ENCODE results near the gene ZNF644. TPM values are rescaled to one million over a fixed set of nuclear protein-coding genes. Genes with fewer than 3 reads are reported as not detected.

ZNF644 gene
- total RNA-seq, 1 experiment from 2014 or later: 71.4 TPM

GRCh38 chr1:90963651-90964050 lies 58.2 kb downstream of the ZNF644 start:
- no peak overlapping the region for H3K4me3 Mint-ChIP-seq
- ATAC-seq (no peak), DNase-seq (ENCODE audit: low spot score) (no peak)
- H3K4me1 Mint-ChIP-seq: peaks cover 21% of the 10 kb centered on the region
- no peaks in the 10 kb centered on the region for H3K36me3 Mint-ChIP-seq
- no peaks in the 10 kb centered on the region for H3K27me3 Mint-ChIP-seq (ENCODE audit: low read depth)
- no peak overlapping the region; the same call in 1 of the 2 replicates for H3K27ac Mint-ChIP-seq
- no peaks in the 10 kb centered on the region for H3K9me3 Mint-ChIP-seq
- TF ChIP-seq SOX15 (CRISPR knock-in tag; IDR thresholded peaks at IDR 0.05) (no peak), ESRRA (CRISPR knock-in tag; IDR thresholded peaks at IDR 0.05; ENCODE audit: borderline replicate concordance) (no peak), PRRX2 (CRISPR knock-in tag; IDR thresholded peaks at IDR 0.05) (no peak), EMX1 (CRISPR knock-in tag; IDR thresholded peaks at IDR 0.05) (no peak), NR3C1 (CRISPR knock-in tag; conservative IDR thresholded peaks at IDR 0.05; ENCODE audit: low read depth) (no peak), ZNF317 (CRISPR knock-in tag; IDR thresholded peaks at IDR 0.05; ENCODE audit: borderline replicate concordance, low read depth) (no peak), NFYB (CRISPR knock-in tag; conservative IDR thresholded peaks at IDR 0.05; ENCODE audit: low read depth) (no peak), SMAD4 (CRISPR knock-in tag; IDR thresholded peaks at IDR 0.05) (no peak), MXD4 (CRISPR knock-in tag; IDR thresholded peaks at IDR 0.05; ENCODE audit: borderline replicate concordance) (no peak), ATF1 (CRISPR knock-in tag; IDR thresholded peaks at IDR 0.05) (no peak), JUN (CRISPR knock-in tag; IDR thresholded peaks at IDR 0.05) (no peak)
- TF ChIP-seq, protein P1, sequence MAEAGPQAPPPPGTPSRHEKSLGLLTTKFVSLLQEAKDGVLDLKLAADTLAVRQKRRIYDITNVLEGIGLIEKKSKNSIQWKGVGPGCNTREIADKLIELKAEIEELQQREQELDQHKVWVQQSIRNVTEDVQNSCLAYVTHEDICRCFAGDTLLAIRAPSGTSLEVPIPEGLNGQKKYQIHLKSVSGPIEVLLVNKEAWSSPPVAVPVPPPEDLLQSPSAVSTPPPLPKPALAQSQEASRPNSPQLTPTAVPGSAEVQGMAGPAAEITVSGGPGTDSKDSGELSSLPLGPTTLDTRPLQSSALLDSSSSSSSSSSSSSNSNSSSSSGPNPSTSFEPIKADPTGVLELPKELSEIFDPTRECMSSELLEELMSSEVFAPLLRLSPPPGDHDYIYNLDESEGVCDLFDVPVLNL (CRISPR knock-in tag; IDR thresholded peaks at IDR 0.05; ENCODE audit: borderline replicate concordance, low read depth): no peak
- TF ChIP-seq, protein P2, sequence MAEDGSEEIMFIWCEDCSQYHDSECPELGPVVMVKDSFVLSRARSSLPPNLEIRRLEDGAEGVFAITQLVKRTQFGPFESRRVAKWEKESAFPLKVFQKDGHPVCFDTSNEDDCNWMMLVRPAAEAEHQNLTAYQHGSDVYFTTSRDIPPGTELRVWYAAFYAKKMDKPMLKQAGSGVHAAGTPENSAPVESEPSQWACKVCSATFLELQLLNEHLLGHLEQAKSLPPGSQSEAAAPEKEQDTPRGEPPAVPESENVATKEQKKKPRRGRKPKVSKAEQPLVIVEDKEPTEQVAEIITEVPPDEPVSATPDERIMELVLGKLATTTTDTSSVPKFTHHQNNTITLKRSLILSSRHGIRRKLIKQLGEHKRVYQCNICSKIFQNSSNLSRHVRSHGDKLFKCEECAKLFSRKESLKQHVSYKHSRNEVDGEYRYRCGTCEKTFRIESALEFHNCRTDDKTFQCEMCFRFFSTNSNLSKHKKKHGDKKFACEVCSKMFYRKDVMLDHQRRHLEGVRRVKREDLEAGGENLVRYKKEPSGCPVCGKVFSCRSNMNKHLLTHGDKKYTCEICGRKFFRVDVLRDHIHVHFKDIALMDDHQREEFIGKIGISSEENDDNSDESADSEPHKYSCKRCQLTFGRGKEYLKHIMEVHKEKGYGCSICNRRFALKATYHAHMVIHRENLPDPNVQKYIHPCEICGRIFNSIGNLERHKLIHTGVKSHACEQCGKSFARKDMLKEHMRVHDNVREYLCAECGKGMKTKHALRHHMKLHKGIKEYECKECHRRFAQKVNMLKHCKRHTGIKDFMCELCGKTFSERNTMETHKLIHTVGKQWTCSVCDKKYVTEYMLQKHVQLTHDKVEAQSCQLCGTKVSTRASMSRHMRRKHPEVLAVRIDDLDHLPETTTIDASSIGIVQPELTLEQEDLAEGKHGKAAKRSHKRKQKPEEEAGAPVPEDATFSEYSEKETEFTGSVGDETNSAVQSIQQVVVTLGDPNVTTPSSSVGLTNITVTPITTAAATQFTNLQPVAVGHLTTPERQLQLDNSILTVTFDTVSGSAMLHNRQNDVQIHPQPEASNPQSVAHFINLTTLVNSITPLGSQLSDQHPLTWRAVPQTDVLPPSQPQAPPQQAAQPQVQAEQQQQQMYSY (CRISPR knock-in tag; IDR thresholded peaks at IDR 0.05): no peak
- TF ChIP-seq, protein P3, sequence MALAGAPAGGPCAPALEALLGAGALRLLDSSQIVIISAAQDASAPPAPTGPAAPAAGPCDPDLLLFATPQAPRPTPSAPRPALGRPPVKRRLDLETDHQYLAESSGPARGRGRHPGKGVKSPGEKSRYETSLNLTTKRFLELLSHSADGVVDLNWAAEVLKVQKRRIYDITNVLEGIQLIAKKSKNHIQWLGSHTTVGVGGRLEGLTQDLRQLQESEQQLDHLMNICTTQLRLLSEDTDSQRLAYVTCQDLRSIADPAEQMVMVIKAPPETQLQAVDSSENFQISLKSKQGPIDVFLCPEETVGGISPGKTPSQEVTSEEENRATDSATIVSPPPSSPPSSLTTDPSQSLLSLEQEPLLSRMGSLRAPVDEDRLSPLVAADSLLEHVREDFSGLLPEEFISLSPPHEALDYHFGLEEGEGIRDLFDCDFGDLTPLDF (CRISPR knock-in tag; IDR thresholded peaks at IDR 0.05): no peak
- ChIA-PET POLR2A (no interaction called here), CTCF (interaction anchor here (1.8 to 2.7 kb wide), 2 partner anchors 240 to 242 kb away, joined by 14 to 23 read pairs; no protein-coding TSS in a partner anchor)

- H3K9me3 Mint-ChIP-seq: no peaks in the 10 kb centered on the region
- CTCF ChIA-PET: interaction anchor here (1.8 to 2.7 kb wide), 2 partner anchors 240 to 242 kb away, joined by 14 to 23 read pairs; no protein-coding TSS in a partner anchor
- POLR2A ChIA-PET: no interaction called here
- H3K4me1 Mint-ChIP-seq: peaks cover 25% of the 10 kb centered on the region
- no peaks in the 10 kb centered on the region for H3K36me3 Mint-ChIP-seq
- DNase-seq (ENCODE audit: low spot score) (no peak), ATAC-seq (no peak)
- no peak overlapping the region for H3K4me3 Mint-ChIP-seq
- no peaks in the 10 kb centered on the region for H3K27me3 Mint-ChIP-seq (ENCODE audit: low read depth)
- no peak overlapping the region; the same call in 1 of the 2 replicates for H3K27ac Mint-ChIP-seq
- TF ChIP-seq ZNF423 (CRISPR knock-in tag; IDR thresholded peaks at IDR 0.05) (no peak), ZNF671 (CRISPR knock-in tag; IDR thresholded peaks at IDR 0.05) (no peak), NFE2L1 (CRISPR knock-in tag; IDR thresholded peaks at IDR 0.05) (no peak), OVOL2 (CRISPR knock-in tag; IDR thresholded peaks at IDR 0.05; ENCODE audit: borderline replicate concordance) (no peak), FOXP1 (CRISPR knock-in tag; IDR thresholded peaks at IDR 0.05; ENCODE audit: borderline replicate concordance) (no peak), ATF2 (CRISPR knock-in tag; IDR thresholded peaks at IDR 0.05; ENCODE audit: borderline replicate concordance, low read depth) (no peak), RORB (CRISPR knock-in tag; IDR thresholded peaks at IDR 0.05) (no peak), CREM (CRISPR knock-in tag; IDR thresholded peaks at IDR 0.05) (no peak), ZNF232 (CRISPR knock-in tag; IDR thresholded peaks at IDR 0.05) (no peak), TEAD1 (CRISPR knock-in tag; IDR thresholded peaks at IDR 0.05) (no peak), SP1 (CRISPR knock-in tag; conservative IDR thresholded peaks at IDR 0.05) (no peak), ZBTB21 (CRISPR knock-in tag; IDR thresholded peaks at IDR 0.05; ENCODE audit: borderline replicate concordance) (no peak), USF1 (CRISPR knock-in tag; IDR thresholded peaks at IDR 0.05) (no peak)
- TF ChIP-seq, protein P1 (CRISPR knock-in tag; IDR thresholded peaks at IDR 0.05; ENCODE audit: borderline replicate concordance, low read depth): no peak
- TF ChIP-seq, protein P3 (CRISPR knock-in tag; IDR thresholded peaks at IDR 0.05): no peak
Measured at GRCh38 chr1:90963236-90963635, 58.6 kb downstream of the ZNF644 start.

Data from WTC11 (cell line).